Lung (tissue), 12 donors: ENCODE data around the gene MTRR. TPM values are rescaled to one million over a fixed set of nuclear protein-coding genes. Genes with fewer than 3 reads are reported as not detected.
A peak's percentile ranks its signal among the peaks of the same experiment; 100 is the strongest.

ENCODE experiments used
- ATAC-seq: fragments of 200-7000 bp; cut with Tn5 transposase; one replicate; pipeline ENCODE4 v1.9.1; 2020; ENCODE audit warnings: moderate number of reproducible peaks; ENCODE audit not compliant: insufficient read depth, low FRiP score
- DNase-seq, 3 donors: peaks; one replicate each; pipeline ENCODE4 v3.0.0-alpha.2; 2013 to 2017
- H3K27ac ChIP-seq, 2 donors: one replicate each; pipeline ENCODE4 v1.5.1; 2013; ENCODE audit warnings: mild to moderate bottlenecking in 2 of 2, moderate library complexity in 2 of 2, control low read depth in 1 of 2, inconsistent platforms in 1 of 2, low read depth in 1 of 2, low read length in 1 of 2
- H3K27me3 ChIP-seq, 3 donors: one replicate each; pipeline ENCODE4 v1.5.1; 2013; ENCODE audit warnings: low read length in 2 of 3; ENCODE audit not compliant: control insufficient read depth in 3 of 3, insufficient read depth in 3 of 3
- H3K36me3 ChIP-seq, 4 donors: one replicate each; pipeline ENCODE4 v1.5.1; 2013; ENCODE audit warnings: low read length in 4 of 4, mild to moderate bottlenecking in 1 of 4, moderate library complexity in 1 of 4; ENCODE audit not compliant: control insufficient read depth in 4 of 4, insufficient read depth in 4 of 4
- H3K4me1 ChIP-seq, 5 donors: one replicate each; pipeline ENCODE4 v1.5.1; 2013; ENCODE audit warnings: low read length in 5 of 5, mild to moderate bottlenecking in 2 of 5, moderate library complexity in 1 of 5; ENCODE audit not compliant: control insufficient read depth in 5 of 5, insufficient read depth in 5 of 5
- H3K4me3 ChIP-seq: one replicate; pipeline ENCODE4 v1.5.1; 2013; ENCODE audit warnings: mild to moderate bottlenecking, control low read depth, moderate library complexity
- H3K9ac ChIP-seq, 2 donors: one replicate each; pipeline ENCODE4 v1.5.1; 2013; ENCODE audit warnings: low read length in 2 of 2, control low read depth in 1 of 2; ENCODE audit not compliant: insufficient read depth in 1 of 2
- H3K9me3 ChIP-seq, 4 donors: one replicate each; pipeline ENCODE4 v1.5.1; 2013; ENCODE audit warnings: low read length in 3 of 4, mild to moderate bottlenecking in 1 of 4, moderate library complexity in 1 of 4; ENCODE audit not compliant: control insufficient read depth in 4 of 4, insufficient read depth in 3 of 4
- CTCF ChIP-seq: IDR thresholded peaks from 2 replicates; pipeline ENCODE4 v1.5.1; 2012; ENCODE audit warnings: mild to moderate bottlenecking; ENCODE audit errors: control extremely low read depth, extremely low read depth
- WGBS, 2 donors: extraction: QIAGEN DNeasy Blood & Tissue Kit; methylation state at CpG; one replicate each; pipeline ENCODE4 v1.1.7; 2013; 5-methylcytosine and 5-hydroxymethylcytosine counted together
- polyA plus RNA-seq, 2 donors: library from polyadenylated mRNA; stranded (reverse); fragments of 200-250 nt; gene quantifications; one replicate each; pipeline ENCODE4 v1.2.1, GENCODE V29; 2013
- total RNA-seq, 2 donors: library from RNA; depleted of rRNA in 1 of 2; stranded (reverse); fragments of >200 nt in 1 of 2; gene quantifications; one replicate each; pipeline ENCODE4 v1.2.1, GENCODE V29; 2014 to 2021
- donor health status: control.
- donor health status: control.
- donor health status: Bipolar disorder and iron deficiency.
- donor health status: healthy.
- donor health status: DM: yes; HTN: yes; CAD: no.

Gene MTRR
- total and polyA plus RNA-seq, 4 donors = 31.0 to 115 (median 72.1) TPM

GRCh38 chr5:7875151-7875550, 6.2 kb downstream of the MTRR start:
- Histone ChIP-seq H3K36me3 (peaks cover 8 to 42% (median 21%) of the 10 kb centered on the region in 4 donors), H3K4me3 (no peak overlapping the region), H3K4me1 (peaks cover 0 to 10% (median 2%) of the 10 kb centered on the region in 5 donors), H3K9ac (no peak overlapping the region), H3K27me3 (no peaks in the 10 kb centered on the region), H3K9me3 (no peaks in the 10 kb centered on the region), H3K27ac (no peak overlapping the region)
- WGBS, 2 donors = 98% methylated on average over 4 of the region's 4 CpGs
- TF ChIP-seq CTCF = no peak
- no peak for ATAC-seq
- DNase-seq = no peak

GRCh38 chr5:7876867-7877266, 7.9 kb downstream of the MTRR start:
- Histone ChIP-seq H3K27ac (no peak overlapping the region), H3K27me3 (no peaks in the 10 kb centered on the region), H3K9me3 (no peaks in the 10 kb centered on the region), H3K4me1 (peaks cover 0 to 9% (median 0%) of the 10 kb centered on the region in 5 donors), H3K4me3 (no peak overlapping the region), H3K36me3 (peaks cover 10 to 41% (median 28%) of the 10 kb centered on the region in 4 donors), H3K9ac (no peak overlapping the region)
- DNase-seq = no peak
- ATAC-seq = no peak
- WGBS, 2 donors = 66 to 90% methylated on average over 3 of the region's 3 CpGs
- TF ChIP-seq CTCF = no peak

GRCh38 chr5:7877851-7878250, 8.9 kb downstream of the MTRR start:
- 64 to 72% methylated on average over 9 of the region's 9 CpGs for WGBS, 2 donors
- H3K27me3 ChIP-seq = no peaks in the 10 kb centered on the region
- peaks cover 0 to 13% (median 0%) of the 10 kb centered on the region in 5 donors for H3K4me1 ChIP-seq
- H3K36me3 ChIP-seq = peaks cover 12 to 44% (median 30%) of the 10 kb centered on the region in 4 donors
- no peak for DNase-seq
- peak overlapping the region in 1 of 2 donors; percentile 56 for H3K27ac ChIP-seq
- no peak overlapping the region for H3K9ac ChIP-seq
- no peak for TF ChIP-seq CTCF
- no peak for ATAC-seq
- no peak overlapping the region for H3K4me3 ChIP-seq
- H3K9me3 ChIP-seq = no peaks in the 10 kb centered on the region

GRCh38 chr5:7878381-7878873, 9.5 kb downstream of the MTRR start:
- Histone ChIP-seq H3K4me3 (no peak overlapping the region), H3K36me3 (peaks cover 13 to 46% (median 32%) of the 10 kb centered on the region in 4 donors), H3K27me3 (no peaks in the 10 kb centered on the region), H3K9ac (no peak overlapping the region), H3K4me1 (peaks cover 0 to 13% (median 0%) of the 10 kb centered on the region in 5 donors), H3K27ac (no peak overlapping the region), H3K9me3 (no peaks in the 10 kb centered on the region)
- DNase-seq (no peak), ATAC-seq (peak; percentile 61)
- TF ChIP-seq CTCF = no peak
